OCI-LY7 (cell line): ENCODE data around the gene ARHGAP42.

Source experiments
- EZH2phosphoT487 ChIP-seq: fragments of 200-600 bp; sonication (generic); IDR thresholded peaks from 2 replicates; pipeline ENCODE4 v1.6.1; 2018; ENCODE audit warnings: low read depth, borderline replicate concordance, mild to moderate bottlenecking, mixed run types, antibody characterized with exemption, low read length, moderate library complexity, mixed read lengths
- TF ChIP-seq, protein P1 (sequence below): fragments of 200-600 bp; sonication (generic); conservative IDR thresholded peaks from 2 replicates; pipeline ENCODE4 v1.5.1; 2014; ENCODE audit warnings: mild to moderate bottlenecking, antibody characterized with exemption, low read length, moderate library complexity, mixed read lengths

DNA sequence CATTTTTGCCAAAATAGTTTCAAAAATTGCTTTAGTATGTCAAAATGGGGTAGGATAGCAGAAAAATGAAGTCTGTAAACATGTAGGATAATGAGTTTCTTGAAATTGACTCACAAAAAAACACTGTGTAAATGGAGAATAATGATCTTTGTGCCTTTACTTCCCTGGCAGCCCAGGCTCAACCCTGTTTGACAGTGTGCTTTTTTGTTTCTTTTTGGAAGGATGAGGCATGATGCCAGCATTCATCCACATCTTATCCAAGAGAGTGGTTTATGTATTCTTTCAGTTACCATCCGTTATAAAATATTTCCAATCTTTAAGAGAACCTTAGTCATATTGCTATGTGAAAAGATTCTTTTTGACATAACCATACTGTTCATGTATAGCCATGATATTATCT lies 70.6 kb downstream of the ARHGAP42 start:
- TF ChIP-seq, protein P1, sequence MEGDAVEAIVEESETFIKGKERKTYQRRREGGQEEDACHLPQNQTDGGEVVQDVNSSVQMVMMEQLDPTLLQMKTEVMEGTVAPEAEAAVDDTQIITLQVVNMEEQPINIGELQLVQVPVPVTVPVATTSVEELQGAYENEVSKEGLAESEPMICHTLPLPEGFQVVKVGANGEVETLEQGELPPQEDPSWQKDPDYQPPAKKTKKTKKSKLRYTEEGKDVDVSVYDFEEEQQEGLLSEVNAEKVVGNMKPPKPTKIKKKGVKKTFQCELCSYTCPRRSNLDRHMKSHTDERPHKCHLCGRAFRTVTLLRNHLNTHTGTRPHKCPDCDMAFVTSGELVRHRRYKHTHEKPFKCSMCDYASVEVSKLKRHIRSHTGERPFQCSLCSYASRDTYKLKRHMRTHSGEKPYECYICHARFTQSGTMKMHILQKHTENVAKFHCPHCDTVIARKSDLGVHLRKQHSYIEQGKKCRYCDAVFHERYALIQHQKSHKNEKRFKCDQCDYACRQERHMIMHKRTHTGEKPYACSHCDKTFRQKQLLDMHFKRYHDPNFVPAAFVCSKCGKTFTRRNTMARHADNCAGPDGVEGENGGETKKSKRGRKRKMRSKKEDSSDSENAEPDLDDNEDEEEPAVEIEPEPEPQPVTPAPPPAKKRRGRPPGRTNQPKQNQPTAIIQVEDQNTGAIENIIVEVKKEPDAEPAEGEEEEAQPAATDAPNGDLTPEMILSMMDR, result no peak
- no peak for TF ChIP-seq EZH2phosphoT487
